HT1080 (cell line): Measurements from ENCODE around the gene PROSER3. TPM values are rescaled to one million over a fixed set of nuclear protein-coding genes. Genes with fewer than 3 reads are reported as not detected.

ENCODE experiments used
- DNase-seq: peaks from one replicate; pipeline ENCODE4 v3.0.0-alpha.2; 2015; ENCODE audit warnings: low read depth
- total RNA-seq: library from RNA; depleted of rRNA; stranded (reverse); fragments of >200 nt; shearing (Covaris generic); gene quantifications from 2 replicates; pipeline ENCODE4 v1.2.3, GENCODE V29; 2014; rRNA removed

The PROSER3 gene
- total RNA-seq, 1 experiment from 2014 or later: 10.8 TPM

DNA sequence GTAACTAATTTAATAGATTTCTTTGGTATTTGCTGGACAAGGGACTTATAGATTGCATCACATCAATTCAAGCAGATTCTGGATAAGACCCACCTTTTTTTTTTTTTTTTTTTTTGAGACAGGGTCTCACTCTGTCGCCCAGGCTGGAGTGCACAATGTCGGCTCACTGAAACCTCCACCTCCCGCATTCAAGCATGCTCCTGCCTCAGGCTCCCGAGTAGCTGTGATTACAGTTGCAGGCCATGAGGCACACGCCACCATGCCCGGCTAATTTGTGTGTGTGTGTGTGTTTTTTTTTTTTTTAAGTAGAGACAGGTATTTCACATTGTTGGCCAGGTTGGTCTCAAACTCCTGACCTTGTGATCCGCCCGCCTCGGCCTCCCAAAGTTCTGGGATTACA is 58.9 kb downstream of the PROSER3 start:
- no peak for DNase-seq

DNA sequence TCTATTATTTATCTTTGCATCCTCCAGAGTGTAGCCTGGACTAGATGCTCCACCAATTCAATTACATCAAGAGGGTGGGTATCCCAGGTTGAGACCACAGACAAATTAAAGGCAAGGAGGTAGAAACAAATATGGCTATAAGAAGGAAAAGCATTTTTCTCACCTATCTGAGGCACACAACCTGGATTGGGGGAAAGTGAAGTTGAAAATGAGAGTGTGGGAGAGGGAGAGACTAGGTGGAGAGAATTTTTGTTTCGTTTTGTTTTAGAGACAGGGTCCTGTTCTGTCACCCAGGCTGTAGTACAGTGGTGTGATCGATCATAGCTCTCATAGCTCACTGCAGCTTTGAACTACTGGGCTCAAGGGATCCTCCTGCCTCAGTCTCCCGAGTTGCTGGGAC is 60.5 kb downstream of the PROSER3 start:
- DNase-seq: no peak

Other genes starting within 250 kb of the PROSER3 start
- 34.4 and 53.0 TPM in 2 replicates for gene DMKN, start 244.5 kb upstream of the PROSER3 start, total RNA-seq
- 3.0 and 14.9 TPM in 2 replicates for gene SBSN, start 229.9 kb upstream of the PROSER3 start, total RNA-seq
- not detected in 2 replicates for gene GAPDHS, start 224.7 kb upstream of the PROSER3 start, total RNA-seq
- 162 and 178 TPM in 2 replicates for gene TMEM147, start 212.6 kb upstream of the PROSER3 start, total RNA-seq
- gene ATP4A, start 194.5 kb upstream of the PROSER3 start, total RNA-seq: not detected in 2 replicates
- gene PMIS2, start 172.0 kb upstream of the PROSER3 start, total RNA-seq: not detected in 2 replicates
- gene HAUS5, start 145.4 kb upstream of the PROSER3 start, total RNA-seq: 19.7 and 21.1 TPM in 2 replicates
- gene RBM42, start 129.1 kb upstream of the PROSER3 start, total RNA-seq: 71.9 and 93.9 TPM in 2 replicates
- 0.50 and 2.5 TPM in 2 replicates for gene ETV2, start 116.4 kb upstream of the PROSER3 start, total RNA-seq
- gene COX6B1, start 109.9 kb upstream of the PROSER3 start, total RNA-seq: 551 and 688 TPM in 2 replicates
- gene UPK1A, start 91.7 kb upstream of the PROSER3 start, total RNA-seq: not detected in 2 replicates
- gene ZBTB32, start 53.6 kb upstream of the PROSER3 start, total RNA-seq: not detected in 2 replicates
- gene KMT2B, start 40.2 kb upstream of the PROSER3 start, total RNA-seq: 7.7 and 10.9 TPM in 2 replicates
- 2.9 and 11.1 TPM in 2 replicates for gene IGFLR1, start 15.7 kb upstream of the PROSER3 start, total RNA-seq
- gene U2AF1L4, start 12.8 kb upstream of the PROSER3 start, total RNA-seq: 8.4 and 13.3 TPM in 2 replicates
- 48.5 and 50.6 TPM in 2 replicates for gene PSENEN, start 12.5 kb upstream of the PROSER3 start, total RNA-seq
- gene LIN37, start 9.6 kb upstream of the PROSER3 start, total RNA-seq: 4.5 and 5.4 TPM in 2 replicates
- 0.17 TPM in 1 of 2 replicates, not detected in the other for gene HSPB6, start 1.1 kb upstream of the PROSER3 start, total RNA-seq
- 1.3 and 1.8 TPM in 2 replicates for gene ARHGAP33, start 17.4 kb downstream of the PROSER3 start, total RNA-seq
- not detected in 2 replicates for gene PRODH2, start 54.7 kb downstream of the PROSER3 start, total RNA-seq
- gene NPHS1, start 94.3 kb downstream of the PROSER3 start, total RNA-seq: not detected in 2 replicates
- not detected in 2 replicates for gene KIRREL2, start 98.7 kb downstream of the PROSER3 start, total RNA-seq
- 1.6 and 6.6 TPM in 2 replicates for gene APLP1, start 110.4 kb downstream of the PROSER3 start, total RNA-seq
- 5.8 and 5.9 TPM in 2 replicates for gene NFKBID, start 142.4 kb downstream of the PROSER3 start, total RNA-seq
- not detected in 2 replicates for gene HCST, start 144.4 kb downstream of the PROSER3 start, total RNA-seq
- not detected in 2 replicates for gene TYROBP, start 150.1 kb downstream of the PROSER3 start, total RNA-seq
- 1.9 and 3.4 TPM in 2 replicates for gene LRFN3, start 178.2 kb downstream of the PROSER3 start, total RNA-seq
- 18.0 and 22.9 TPM in 2 replicates for gene SDHAF1, start 237.0 kb downstream of the PROSER3 start, total RNA-seq